ENCODE measurements around the gene XXYLT1. TPM values are rescaled to one million over a fixed set of nuclear protein-coding genes. Genes with fewer than 3 reads are reported as not detected.

XXYLT1 gene
- total and polyA plus RNA-seq, 2 of the 4 experiments (the other 2 are of a cell fraction) = 14.7 to 18.1 TPM

DNA sequence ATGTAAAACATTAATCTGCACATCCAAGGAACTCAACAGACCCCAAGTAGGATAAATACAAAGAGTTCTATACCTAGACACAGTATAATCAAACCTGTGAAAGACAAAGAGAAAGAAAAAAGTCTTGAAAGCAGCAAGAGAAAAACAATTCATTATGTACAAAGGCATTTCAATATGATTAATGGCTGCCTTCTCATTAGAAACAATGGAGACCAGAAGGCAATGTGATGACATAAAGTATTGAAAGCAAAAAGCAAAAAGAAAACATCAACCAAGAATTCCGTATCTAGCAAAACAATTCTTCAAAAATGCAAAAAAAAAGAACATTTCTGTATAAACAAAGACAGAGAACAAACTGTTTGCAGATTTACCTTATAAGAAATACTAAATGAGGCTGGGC, 81.1 kb downstream of the XXYLT1 start:
- Histone ChIP-seq H3K79me1 (ENCODE audit: low read depth in 1 of 2, low read length in 2 of 2) (peaks cover 35 to 44% of the 10 kb centered on the region in 2 experiments), H2AK5ac (ENCODE audit: low read depth, low read length) (no peak overlapping the region), H2AK9ac (replicated peaks; ENCODE audit: low read depth, low read length, poor library complexity) (no peak overlapping the region), H2BK120ac (ENCODE audit: low read depth, low read length) (no peak overlapping the region), H2AFZ (replicated peaks; ENCODE audit: low read length, poor library complexity) (no peak overlapping the region), H4K20me1 (ENCODE audit: insufficient read depth, low read length) (no peaks in the 10 kb centered on the region), H3K23ac (ENCODE audit: low read depth, low read length) (no peak overlapping the region), H3K9ac (ENCODE audit: low read depth, low read length) (no peak overlapping the region), H3K27ac (ENCODE audit: insufficient read depth, low read length) (no peak overlapping the region), H3K9me1 (ENCODE audit: insufficient read depth, low read length) (peaks cover 20% of the 10 kb centered on the region; the same call in 1 of the 2 replicates), H3K4me2 (ENCODE audit: low read depth, low read length) (no peak overlapping the region), H3K9me3 (ENCODE audit: control insufficient read depth, insufficient read depth, low read length) (no peaks in the 10 kb centered on the region), H3K4ac (ENCODE audit: low read depth, low read length) (no peak overlapping the region), H3K27me3 (ENCODE audit: control insufficient read depth, insufficient read depth, low read length) (no peaks in the 10 kb centered on the region), H4K5ac (ENCODE audit: low read depth, low read length) (no peak overlapping the region), H3K4me3 (ENCODE audit: insufficient read depth, low read depth, low read length) (no peak overlapping the region), H3K14ac (replicated peaks; ENCODE audit: low read depth, low read length) (no peak overlapping the region), H3K56ac (ENCODE audit: extremely low read depth, insufficient read depth, low read length) (no peak overlapping the region), H3K36me3 (ENCODE audit: control insufficient read depth, insufficient read depth, low read length) (no peaks in the 10 kb centered on the region), H3K18ac (ENCODE audit: low read depth, low read length) (no peak overlapping the region), H4K8ac (ENCODE audit: low read depth in 2 of 2, low read length in 2 of 2) (no peak overlapping the region), H4K91ac (ENCODE audit: insufficient read depth, low read depth, low read length) (no peak overlapping the region), H2BK5ac (ENCODE audit: low read depth, low read length, poor library complexity, severe bottlenecking) (no peak overlapping the region), H2BK15ac (ENCODE audit: low read depth, low read length) (no peak overlapping the region), H2BK20ac (ENCODE audit: low read depth, low read length) (no peak overlapping the region), H3K4me1 (ENCODE audit: control insufficient read depth, insufficient read depth, low read length) (peaks cover 13% of the 10 kb centered on the region)
- intact Hi-C loops (cut with micrococcal nuclease) = no loop called here
- in situ Hi-C loops (cut with MboI; ENCODE audit: low sequenced_read_pairs) = no loop called here
- ATAC-seq (ENCODE audit: low read depth) (no peak), DNase-seq (no peak)
- POLR2A ChIA-PET (ENCODE audit: unreplicated experiment) = no interaction called here
- TF ChIP-seq MAZ (IDR thresholded peaks at IDR 0.05; ENCODE audit: borderline replicate concordance, low read depth, low read length) = no peak
- no peak for TF ChIP-seq NFE2L2 (IDR thresholded peaks at IDR 0.05; ENCODE audit: low read depth, low read length)
- TF ChIP-seq POLR2A (IDR thresholded peaks at IDR 0.05; ENCODE audit: low read depth, low read length) = no peak
- no peak for TF ChIP-seq CEBPB (IDR thresholded peaks at IDR 0.05; ENCODE audit: low read depth, low read length)
- CTCF ChIA-PET = no interaction called here
- no CpG with 5 or more reads among the region's 1 CpG for WGBS, 2 experiments (ENCODE audit: extremely low coverage in 2 of 2, insufficient read length in 1 of 2)
- dilution Hi-C loops (cut with HindIII; ENCODE audit: low sequenced_read_pairs, unreplicated experiment) = no loop called here
- no TSS peak for BruUV-seq (replicated peaks)

All from IMR-90 (cell line).